Gastrocnemius medialis (tissue), 4 donors: Measurements from ENCODE around the gene DEGS1.

ENCODE experiments used
- POLR2A ChIP-seq, 2 donors: fragments of 450-650 bp; IDR thresholded peaks; one replicate each; pipeline ENCODE4 v1.6.1; 2017; ENCODE audit warnings: antibody characterized with exemption in 2 of 2, mild to moderate bottlenecking in 2 of 2, moderate library complexity in 2 of 2
- TF ChIP-seq, protein P1 (sequence below), 5 experiments: fragments of 450-650 bp in 3 of 5; fragments of 200-600 bp in 2 of 5; sonication (generic) in 2 of 5; IDR thresholded peaks in 4 of 5; conservative IDR thresholded peaks in 1 of 5; 1 replicate in 4 of 5; 2 replicates in 1 of 5; pipeline ENCODE4 v1.5.1; 2016 to 2019; ENCODE audit warnings: antibody characterized with exemption in 5 of 5, mild to moderate bottlenecking in 3 of 5, moderate library complexity in 3 of 5

DNA sequence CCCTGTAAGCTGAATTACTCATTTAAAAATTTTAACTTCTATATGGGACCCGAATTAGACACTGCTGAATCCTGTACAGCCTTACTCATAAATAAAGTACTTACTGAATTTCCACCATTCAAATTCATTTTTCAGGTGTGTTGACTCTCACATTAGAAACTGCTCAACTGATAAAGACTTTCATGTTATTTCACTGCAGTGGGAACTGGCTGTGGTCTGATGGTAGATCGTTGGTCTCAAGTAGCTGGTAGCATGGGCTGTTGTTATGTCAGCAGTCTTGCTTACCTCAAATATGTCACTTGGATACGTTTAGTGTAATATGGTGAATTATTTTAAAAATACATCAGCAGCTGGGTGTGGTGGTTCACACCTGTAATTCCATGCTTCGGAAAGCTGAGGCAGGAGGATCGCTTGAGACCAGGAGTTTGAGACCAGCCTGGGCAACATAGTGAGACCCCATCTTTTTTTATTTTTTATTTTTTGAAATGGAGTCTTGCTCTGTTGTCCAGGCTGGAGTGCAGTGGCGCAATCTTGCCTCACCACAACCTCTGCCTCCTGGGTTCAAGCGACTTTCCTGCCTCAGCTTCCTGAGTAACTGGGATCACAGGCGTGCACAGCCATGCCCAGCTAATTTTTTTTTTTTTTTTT lies 10.4 kb downstream of the DEGS1 start:
- TF ChIP-seq, protein P1, sequence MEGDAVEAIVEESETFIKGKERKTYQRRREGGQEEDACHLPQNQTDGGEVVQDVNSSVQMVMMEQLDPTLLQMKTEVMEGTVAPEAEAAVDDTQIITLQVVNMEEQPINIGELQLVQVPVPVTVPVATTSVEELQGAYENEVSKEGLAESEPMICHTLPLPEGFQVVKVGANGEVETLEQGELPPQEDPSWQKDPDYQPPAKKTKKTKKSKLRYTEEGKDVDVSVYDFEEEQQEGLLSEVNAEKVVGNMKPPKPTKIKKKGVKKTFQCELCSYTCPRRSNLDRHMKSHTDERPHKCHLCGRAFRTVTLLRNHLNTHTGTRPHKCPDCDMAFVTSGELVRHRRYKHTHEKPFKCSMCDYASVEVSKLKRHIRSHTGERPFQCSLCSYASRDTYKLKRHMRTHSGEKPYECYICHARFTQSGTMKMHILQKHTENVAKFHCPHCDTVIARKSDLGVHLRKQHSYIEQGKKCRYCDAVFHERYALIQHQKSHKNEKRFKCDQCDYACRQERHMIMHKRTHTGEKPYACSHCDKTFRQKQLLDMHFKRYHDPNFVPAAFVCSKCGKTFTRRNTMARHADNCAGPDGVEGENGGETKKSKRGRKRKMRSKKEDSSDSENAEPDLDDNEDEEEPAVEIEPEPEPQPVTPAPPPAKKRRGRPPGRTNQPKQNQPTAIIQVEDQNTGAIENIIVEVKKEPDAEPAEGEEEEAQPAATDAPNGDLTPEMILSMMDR (IDR thresholded peaks at IDR 0.05 in 4 of 5, conservative IDR thresholded peaks at IDR 0.05 in 1 of 5), result no peak
- no peak for TF ChIP-seq POLR2A (IDR thresholded peaks at IDR 0.05)
